ENCODE results near the gene SIGLEC1. TPM values are rescaled to one million over a fixed set of nuclear protein-coding genes. Genes with fewer than 3 reads are reported as not detected.

The SIGLEC1 gene
- total and polyA plus RNA-seq, 2 donors (not counting 3 experiments of a cell fraction or from before 2014, with no cell fraction given) = not detected

DNA sequence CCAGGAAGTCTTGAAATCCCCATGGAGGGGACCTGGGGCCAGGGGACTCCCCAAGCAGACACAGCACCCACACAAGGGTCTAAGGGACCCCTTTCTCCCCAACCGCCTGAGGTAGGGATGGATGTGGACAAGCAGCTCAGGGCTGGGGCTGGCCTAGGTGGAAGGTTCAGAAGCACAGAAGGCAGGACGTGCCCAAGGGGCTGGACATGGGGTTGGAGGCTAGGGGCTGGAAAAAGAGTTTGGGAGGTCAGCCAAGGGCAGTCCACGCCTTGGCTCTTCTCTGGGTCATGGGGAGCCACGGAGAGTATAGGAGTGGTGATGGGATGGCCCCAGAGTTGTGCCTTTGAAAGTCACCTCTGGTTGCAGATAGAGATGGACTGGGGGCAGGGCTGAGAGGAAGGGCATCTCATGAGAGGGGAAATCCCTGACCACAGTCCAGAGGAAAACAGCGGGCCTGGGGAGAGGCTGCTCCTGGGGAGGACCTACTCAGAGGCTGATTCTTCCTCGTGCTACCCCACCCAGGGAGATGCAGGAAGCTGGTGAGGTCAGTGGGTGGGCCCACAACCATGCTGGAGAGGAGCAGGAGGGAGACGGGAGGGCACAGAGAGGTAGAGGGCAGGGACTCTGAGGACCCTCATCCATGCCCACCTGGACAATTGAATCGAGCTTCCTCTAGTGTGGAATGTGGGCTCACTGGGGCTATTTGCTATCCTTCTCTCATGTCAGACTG is 17.6 kb upstream of the SIGLEC1 start:
- CTCF ChIA-PET = interaction anchor here (0.9 to 7.2 kb wide), 6 partner anchors 12 to 53 kb away, joined by 3 to 40 read pairs (median 6); no protein-coding TSS in a partner anchor
- dilution Hi-C loops (cut with MboI; ENCODE audit: extremely low pct_ligation_motif_present, low sequenced_read_pairs) = no loop called here

More for the DNA sequence above, 17.6 kb upstream of the SIGLEC1 start:
- FAIRE-seq (no peak), DNase-seq (ENCODE audit: low read depth, low spot score) (no peak)
- Histone ChIP-seq H3K9me1 (replicated peaks; ENCODE audit: control insufficient read depth, extremely low read depth, insufficient read depth, low read length) (no peaks in the 10 kb centered on the region), H3K27ac (ENCODE audit: insufficient read depth, low read depth, low read length) (no peak overlapping the region), H3K79me2 (ENCODE audit: control insufficient read depth, insufficient read depth, low read length) (no peaks in the 10 kb centered on the region), H4K20me1 (replicated peaks; ENCODE audit: control insufficient read depth, extremely low read depth, insufficient read depth, low read length) (no peaks in the 10 kb centered on the region), H3K4me2 (ENCODE audit: insufficient read depth, low read length) (no peak overlapping the region), H3K27me3 (ENCODE audit: control insufficient read depth in 2 of 2, insufficient read depth in 2 of 2, low read length in 2 of 2) (peaks cover 10% of the 10 kb centered on the region in 2 experiments), H2AFZ (ENCODE audit: low read depth, low read length) (no peak overlapping the region), H3K9me3 (replicated peaks; ENCODE audit: control insufficient read depth, insufficient read depth, low read length) (no peaks in the 10 kb centered on the region), H3K4me3 (replicated peaks in 1 of 3; ENCODE audit: insufficient read depth in 1 of 3, low read depth in 1 of 3, low read length in 3 of 3) (no peak overlapping the region), H3K4me1 (ENCODE audit: control insufficient read depth, extremely low read depth, insufficient read depth, low read length) (no peaks in the 10 kb centered on the region), H3K36me3 (ENCODE audit: control insufficient read depth in 2 of 2, extremely low read depth in 1 of 2, insufficient read depth in 2 of 2, low read length in 2 of 2) (no peaks in the 10 kb centered on the region), H3K9ac (replicated peaks; ENCODE audit: extremely low read depth, insufficient read depth, low read length) (no peak overlapping the region)
- intact Hi-C loops (cut with micrococcal nuclease) = no loop called here
- POLR2A ChIA-PET = no interaction called here
- no peak for TF ChIP-seq FOS (IDR thresholded peaks at IDR 0.05; ENCODE audit: borderline replicate concordance, insufficient read depth, low read length)
- no peak for TF ChIP-seq MYC (IDR thresholded peaks at IDR 0.05; ENCODE audit: low read depth, low read length)
- no peak for TF ChIP-seq POLR2A (IDR thresholded peaks at IDR 0.05; ENCODE audit: low read depth, low read length)
- TF ChIP-seq EZH2 (IDR thresholded peaks at IDR 0.05; ENCODE audit: borderline replicate concordance, low read depth, low read length, severe bottlenecking) = no peak
- TF ChIP-seq GATA2 (IDR thresholded peaks at IDR 0.05; ENCODE audit: insufficient read depth, insufficient read length, low read depth, low read length) = no peak
- TF ChIP-seq, protein P1, sequence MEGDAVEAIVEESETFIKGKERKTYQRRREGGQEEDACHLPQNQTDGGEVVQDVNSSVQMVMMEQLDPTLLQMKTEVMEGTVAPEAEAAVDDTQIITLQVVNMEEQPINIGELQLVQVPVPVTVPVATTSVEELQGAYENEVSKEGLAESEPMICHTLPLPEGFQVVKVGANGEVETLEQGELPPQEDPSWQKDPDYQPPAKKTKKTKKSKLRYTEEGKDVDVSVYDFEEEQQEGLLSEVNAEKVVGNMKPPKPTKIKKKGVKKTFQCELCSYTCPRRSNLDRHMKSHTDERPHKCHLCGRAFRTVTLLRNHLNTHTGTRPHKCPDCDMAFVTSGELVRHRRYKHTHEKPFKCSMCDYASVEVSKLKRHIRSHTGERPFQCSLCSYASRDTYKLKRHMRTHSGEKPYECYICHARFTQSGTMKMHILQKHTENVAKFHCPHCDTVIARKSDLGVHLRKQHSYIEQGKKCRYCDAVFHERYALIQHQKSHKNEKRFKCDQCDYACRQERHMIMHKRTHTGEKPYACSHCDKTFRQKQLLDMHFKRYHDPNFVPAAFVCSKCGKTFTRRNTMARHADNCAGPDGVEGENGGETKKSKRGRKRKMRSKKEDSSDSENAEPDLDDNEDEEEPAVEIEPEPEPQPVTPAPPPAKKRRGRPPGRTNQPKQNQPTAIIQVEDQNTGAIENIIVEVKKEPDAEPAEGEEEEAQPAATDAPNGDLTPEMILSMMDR (IDR thresholded peaks at IDR 0.05; ENCODE audit: extremely low read depth in 1 of 2, insufficient read depth in 1 of 2, low read depth in 1 of 2, low read length in 2 of 2) = no peak
- no peak for TF ChIP-seq JUN (IDR thresholded peaks at IDR 0.05; ENCODE audit: borderline replicate concordance, insufficient read depth, insufficient read length, low read depth)
- TF ChIP-seq POLR2AphosphoS5 (IDR thresholded peaks at IDR 0.05; ENCODE audit: insufficient read depth, low read depth, low read length) = no peak
- TF ChIP-seq, protein P2, sequence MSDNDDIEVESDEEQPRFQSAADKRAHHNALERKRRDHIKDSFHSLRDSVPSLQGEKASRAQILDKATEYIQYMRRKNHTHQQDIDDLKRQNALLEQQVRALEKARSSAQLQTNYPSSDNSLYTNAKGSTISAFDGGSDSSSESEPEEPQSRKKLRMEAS (IDR thresholded peaks at IDR 0.05; ENCODE audit: insufficient read depth, insufficient read length) = no peak
- no TSS peak for BruUV-seq (replicated peaks)
